Activated CD4-positive, alpha-beta memory T cell treated with anti-CD3 and anti-CD28 coated beads, Interleukin-2, amount 10 ng/mL, durations not matched to agents 7 days and 5 days (primary cell): ENCODE data around the gene VPS8. TPM values are rescaled to one million over a fixed set of nuclear protein-coding genes. Genes with fewer than 3 reads are reported as not detected.
A peak's percentile ranks its signal among the peaks of the same experiment; 100 is the strongest.

Experiments used
- CTCF ChIA-PET: fragments of 350-600 bp; sonication (Branson Sonifier 250); formaldehyde crosslinking; loops from one replicate; lab custom pipeline; 2021; ENCODE audit warnings: antibody characterized with exemption, inconsistent platforms; lab: Charles Lee
- POLR2A ChIA-PET: fragments of 350-600 bp; sonication (Branson Sonifier 250); formaldehyde crosslinking; loops from one replicate; lab custom pipeline; 2021; ENCODE audit warnings: antibody characterized with exemption; lab: Charles Lee
- DNase-seq: peaks from one replicate; pipeline ENCODE4 v3.0.0-alpha.2; 2020
- H3K27ac Mint-ChIP-seq: one replicate; pipeline ENCODE4 v1.8.0; 2021; ENCODE audit warnings: mild to moderate bottlenecking, mixed read lengths
- H3K27me3 Mint-ChIP-seq: one replicate; pipeline ENCODE4 v1.8.0; 2021; ENCODE audit warnings: mixed read lengths
- H3K36me3 Mint-ChIP-seq: one replicate; pipeline ENCODE4 v1.8.0; 2021; ENCODE audit warnings: low read depth, mixed read lengths
- H3K4me1 Mint-ChIP-seq: one replicate; pipeline ENCODE4 v1.8.0; 2021; ENCODE audit warnings: mixed read lengths
- H3K4me3 Mint-ChIP-seq: one replicate; pipeline ENCODE4 v1.8.0; 2021; ENCODE audit warnings: mild to moderate bottlenecking, mixed read lengths
- H3K9me3 Mint-ChIP-seq: one replicate; pipeline ENCODE4 v1.8.0; 2021; ENCODE audit warnings: mixed read lengths
- total RNA-seq, 2 experiments: library from RNA; stranded (reverse); gene quantifications; one replicate each; pipeline ENCODE4 v1.2.3, GENCODE V29; 2021

The VPS8 gene
- total RNA-seq, 2 experiments from 2014 or later, result 60.8 to 61.2 TPM

DNA sequence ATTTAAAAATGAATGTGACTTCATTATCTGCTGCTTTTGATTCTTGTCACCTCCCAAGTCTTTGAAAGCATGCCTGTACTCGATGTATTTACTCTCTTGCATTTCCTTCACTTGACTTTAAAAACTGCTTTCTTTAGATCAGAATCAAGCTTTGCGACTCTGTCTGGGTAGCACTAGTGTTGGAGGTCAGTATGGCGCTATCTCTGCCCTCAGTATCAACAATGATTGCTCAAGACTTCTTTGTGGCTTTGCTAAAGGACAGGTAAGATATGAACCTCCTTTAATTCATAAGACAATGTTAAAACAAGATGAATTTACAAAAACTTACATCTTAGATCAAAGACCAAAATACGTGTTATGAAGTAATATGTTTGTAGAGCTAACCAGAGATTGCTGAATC lies 37.0 kb downstream of the VPS8 start:
- Mint-ChIP-seq H3K4me3 (no peak overlapping the region), H3K4me1 (no peaks in the 10 kb centered on the region), H3K36me3 (peaks cover 21% of the 10 kb centered on the region), H3K27me3 (no peaks in the 10 kb centered on the region), H3K9me3 (no peaks in the 10 kb centered on the region), H3K27ac (no peak overlapping the region)
- DNase-seq, result no peak
- POLR2A ChIA-PET, result no interaction called here
- CTCF ChIA-PET, result no interaction called here

DNA sequence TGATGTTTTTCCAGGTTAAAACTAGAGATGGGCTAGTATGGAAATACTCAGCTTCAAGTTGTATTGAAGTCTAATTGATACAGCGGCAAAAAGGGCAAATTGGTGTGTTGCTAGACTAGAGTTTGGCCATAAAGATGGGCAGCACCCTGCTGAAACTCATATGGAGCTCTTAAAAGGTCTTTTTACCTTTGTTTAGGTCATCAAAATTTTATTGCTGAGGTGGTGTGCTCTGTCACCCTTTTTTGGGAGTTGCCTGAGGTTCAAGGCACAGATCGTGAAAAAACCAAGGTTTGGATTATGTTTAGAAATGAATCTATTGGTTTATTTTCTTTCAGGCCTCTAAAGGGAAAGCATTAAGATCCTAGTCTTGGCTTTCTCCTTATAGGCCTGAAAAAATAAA lies 38.2 kb downstream of the VPS8 start:
- Mint-ChIP-seq H3K36me3 (peaks cover 29% of the 10 kb centered on the region), H3K9me3 (no peaks in the 10 kb centered on the region), H3K27me3 (no peaks in the 10 kb centered on the region), H3K4me1 (no peaks in the 10 kb centered on the region), H3K4me3 (no peak overlapping the region), H3K27ac (no peak overlapping the region)
- DNase-seq, result no peak
- CTCF ChIA-PET, result no interaction called here
- POLR2A ChIA-PET, result no interaction called here

DNA sequence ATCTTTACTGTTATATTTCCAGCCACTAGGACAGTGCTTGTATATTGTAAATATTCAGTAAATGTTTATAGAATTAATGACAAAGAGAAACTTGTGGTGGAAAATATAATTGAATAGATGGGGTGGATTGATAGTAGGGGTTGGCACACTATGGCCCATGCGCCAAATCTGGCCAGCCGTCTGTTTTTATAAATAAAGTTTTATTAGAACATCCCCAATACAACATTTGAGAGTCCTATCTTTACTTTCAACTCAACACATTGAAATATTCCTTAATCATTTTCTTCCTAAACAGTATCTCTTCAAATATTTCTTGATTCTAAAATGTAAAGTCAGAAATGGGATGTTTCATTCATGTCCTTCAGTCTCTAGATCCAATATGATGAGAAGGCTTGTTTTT lies 45.1 kb downstream of the VPS8 start:
- Mint-ChIP-seq H3K27me3 (no peaks in the 10 kb centered on the region), H3K27ac (no peak overlapping the region), H3K36me3 (peaks cover 46% of the 10 kb centered on the region), H3K9me3 (no peaks in the 10 kb centered on the region), H3K4me3 (no peak overlapping the region), H3K4me1 (no peaks in the 10 kb centered on the region)
- ChIA-PET CTCF (no interaction called here), POLR2A (no interaction called here)
- DNase-seq, result no peak

DNA sequence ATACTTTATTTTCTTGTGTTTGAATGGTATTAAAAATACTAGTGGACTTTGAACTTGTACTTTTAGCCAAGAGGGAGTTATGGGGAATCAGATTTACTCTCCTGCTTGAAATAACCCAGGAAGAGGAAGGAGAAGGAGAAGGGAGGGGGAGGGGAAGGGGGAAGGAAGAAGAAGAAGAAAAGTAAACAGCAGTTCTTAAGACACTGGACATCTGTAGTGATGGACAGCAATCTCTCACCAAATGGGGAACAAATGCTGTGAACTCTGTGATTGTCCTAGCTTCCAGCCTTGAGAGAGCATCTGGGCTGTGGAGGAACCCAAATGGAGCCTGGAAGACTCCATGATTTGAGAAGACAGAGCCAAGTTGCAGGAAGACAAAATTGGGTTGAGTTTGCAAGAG lies 52.0 kb downstream of the VPS8 start:
- Mint-ChIP-seq H3K4me1 (no peaks in the 10 kb centered on the region), H3K27me3 (no peaks in the 10 kb centered on the region), H3K36me3 (peaks cover 41% of the 10 kb centered on the region), H3K9me3 (no peaks in the 10 kb centered on the region), H3K27ac (no peak overlapping the region), H3K4me3 (no peak overlapping the region)
- POLR2A ChIA-PET, result no interaction called here
- CTCF ChIA-PET, result no interaction called here
- no peak for DNase-seq

DNA sequence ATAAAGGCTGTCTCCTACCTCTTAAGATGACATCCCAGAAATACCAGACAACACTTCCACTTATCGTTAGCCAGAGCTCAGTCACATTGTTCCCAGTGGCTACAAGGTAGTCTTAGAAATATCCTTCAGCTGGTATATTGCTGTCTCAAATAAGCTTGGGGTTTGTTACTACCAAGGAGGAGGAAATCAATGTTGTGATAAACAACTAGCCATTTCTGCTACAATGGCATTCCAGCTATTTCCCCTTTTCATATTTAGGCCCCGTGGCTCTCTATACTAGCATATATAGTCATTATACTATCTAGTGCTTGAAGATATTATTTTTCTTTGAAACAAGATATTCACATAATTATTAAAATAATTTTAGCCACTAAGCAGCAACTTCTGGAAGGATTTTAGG lies 56.5 kb downstream of the VPS8 start:
- no peaks in the 10 kb centered on the region for H3K27me3 Mint-ChIP-seq
- peaks cover 47% of the 10 kb centered on the region for H3K36me3 Mint-ChIP-seq
- no peaks in the 10 kb centered on the region for H3K9me3 Mint-ChIP-seq
- H3K4me1 Mint-ChIP-seq, result peaks cover 12% of the 10 kb centered on the region
- H3K4me3 Mint-ChIP-seq, result no peak overlapping the region
- CTCF ChIA-PET, result interaction anchor here (0.9 to 1.5 kb wide), 2 partner anchors 9 to 307 kb away, joined by 3 read pairs; partner anchors contain the start of gene EPHB3
- DNase-seq, result no peak
- POLR2A ChIA-PET, result no interaction called here
- H3K27ac Mint-ChIP-seq, result no peak overlapping the region

DNA sequence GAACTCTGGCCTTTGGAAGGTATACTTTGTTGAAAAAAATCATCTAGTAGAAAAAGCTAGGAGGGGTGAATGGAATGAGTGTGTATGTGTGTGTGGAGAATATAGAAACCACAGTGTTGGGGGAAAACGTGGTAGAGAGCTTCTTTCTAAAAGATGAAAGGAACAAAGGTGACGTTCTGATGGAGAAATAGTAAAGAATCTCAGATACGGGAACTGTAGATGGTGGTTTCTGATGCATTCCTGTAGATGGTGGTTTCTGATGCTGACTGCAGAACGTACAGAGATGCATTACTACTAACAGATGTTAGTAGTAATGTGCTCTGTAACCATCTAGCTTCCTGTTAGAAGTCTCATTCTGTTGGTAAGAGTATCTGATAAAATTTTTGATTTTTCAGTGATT lies 60.2 kb downstream of the VPS8 start:
- Mint-ChIP-seq H3K36me3 (peaks cover 35% of the 10 kb centered on the region), H3K27me3 (no peaks in the 10 kb centered on the region), H3K9me3 (no peaks in the 10 kb centered on the region), H3K4me3 (no peak overlapping the region), H3K4me1 (peaks cover 12% of the 10 kb centered on the region), H3K27ac (peak overlapping the region; percentile 6)
- no peak for DNase-seq
- ChIA-PET CTCF (interaction anchor here (0.9 to 1.3 kb wide), 2 partner anchors 9 to 304 kb away, joined by 3 to 4 read pairs; no protein-coding TSS in a partner anchor), POLR2A (interaction anchor here (0.9 kb wide), 1 partner anchor 10 kb away, joined by 4 read pairs; no protein-coding TSS in a partner anchor)

DNA sequence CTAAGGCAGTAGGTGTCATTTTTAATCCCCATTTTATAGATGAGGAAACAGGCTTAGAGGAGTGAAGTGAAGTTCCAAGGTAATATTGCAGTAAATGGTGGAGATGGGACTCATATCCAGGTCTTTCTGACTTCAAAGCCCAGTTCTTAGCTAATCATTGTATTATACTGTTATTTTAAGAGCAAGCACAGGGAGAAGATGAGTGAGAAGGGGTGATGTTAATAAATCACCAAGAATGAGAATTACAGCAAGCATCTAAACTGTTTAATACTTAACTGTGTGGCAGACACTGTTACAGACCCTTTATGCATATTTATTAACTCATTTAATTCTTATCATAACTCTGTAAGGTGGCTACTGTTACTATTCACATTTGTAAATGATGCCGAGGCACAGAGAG lies 61.2 kb downstream of the VPS8 start:
- POLR2A ChIA-PET, result no interaction called here
- Mint-ChIP-seq H3K36me3 (peaks cover 35% of the 10 kb centered on the region), H3K9me3 (no peaks in the 10 kb centered on the region), H3K4me3 (no peak overlapping the region), H3K4me1 (peaks cover 12% of the 10 kb centered on the region), H3K27ac (no peak overlapping the region), H3K27me3 (no peaks in the 10 kb centered on the region)
- DNase-seq, result no peak
- CTCF ChIA-PET, result no interaction called here

DNA sequence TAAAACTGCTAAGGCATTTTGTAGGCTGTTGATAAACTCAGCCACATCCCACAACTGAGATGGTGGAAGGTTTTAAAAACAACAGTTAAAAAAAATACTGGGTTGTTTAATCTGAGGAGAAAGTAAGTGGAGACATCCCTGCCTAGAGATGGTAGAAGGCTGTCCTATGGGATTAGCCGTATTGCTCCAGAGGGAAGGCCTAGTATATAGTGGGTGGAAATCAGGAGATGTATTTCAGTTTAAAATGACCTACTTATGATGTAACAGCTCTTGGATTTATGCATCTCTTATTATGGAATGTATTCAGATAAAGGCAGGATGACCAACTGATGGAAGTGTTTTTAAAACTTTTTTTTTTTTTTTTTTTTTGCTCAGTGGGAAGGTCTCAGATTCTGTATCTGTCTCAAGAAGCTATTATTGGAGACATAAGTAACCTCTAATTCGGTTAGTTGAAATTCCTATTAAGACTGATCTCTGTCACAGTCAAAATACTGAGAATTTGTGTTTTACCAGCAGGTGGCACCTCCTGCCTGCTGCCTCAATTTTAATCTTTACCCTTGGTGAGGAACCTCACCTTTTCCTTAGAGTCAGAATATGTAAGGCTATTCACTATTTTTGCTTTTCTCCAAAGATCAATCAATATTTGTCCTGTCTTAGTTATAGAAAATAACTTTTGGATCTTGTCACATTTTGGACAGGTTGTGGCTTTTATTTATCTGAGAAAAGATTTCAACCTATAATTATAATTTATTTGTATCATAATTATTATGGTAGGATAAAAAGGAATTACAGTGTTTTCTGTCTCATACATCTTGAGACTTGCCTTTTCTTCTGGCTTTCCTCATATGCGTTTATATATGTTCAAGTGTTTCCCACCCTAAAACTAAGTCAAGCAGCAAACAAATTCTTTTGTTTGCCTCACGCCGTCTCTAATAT lies 63.0 kb downstream of the VPS8 start:
- H3K27ac Mint-ChIP-seq, result no peak overlapping the region
- H3K4me1 Mint-ChIP-seq, result peaks cover 12% of the 10 kb centered on the region
- H3K36me3 Mint-ChIP-seq, result peaks cover 26% of the 10 kb centered on the region
- no peaks in the 10 kb centered on the region for H3K9me3 Mint-ChIP-seq
- no peak overlapping the region for H3K4me3 Mint-ChIP-seq
- CTCF ChIA-PET, result interaction anchor here (0.6 to 1.8 kb wide), 14 partner anchors 13 to 1861 kb away, joined by 3 to 11 read pairs (median 4); no protein-coding TSS in a partner anchor
- peak; percentile 18 for DNase-seq
- POLR2A ChIA-PET, result no interaction called here
- H3K27me3 Mint-ChIP-seq, result no peaks in the 10 kb centered on the region

DNA sequence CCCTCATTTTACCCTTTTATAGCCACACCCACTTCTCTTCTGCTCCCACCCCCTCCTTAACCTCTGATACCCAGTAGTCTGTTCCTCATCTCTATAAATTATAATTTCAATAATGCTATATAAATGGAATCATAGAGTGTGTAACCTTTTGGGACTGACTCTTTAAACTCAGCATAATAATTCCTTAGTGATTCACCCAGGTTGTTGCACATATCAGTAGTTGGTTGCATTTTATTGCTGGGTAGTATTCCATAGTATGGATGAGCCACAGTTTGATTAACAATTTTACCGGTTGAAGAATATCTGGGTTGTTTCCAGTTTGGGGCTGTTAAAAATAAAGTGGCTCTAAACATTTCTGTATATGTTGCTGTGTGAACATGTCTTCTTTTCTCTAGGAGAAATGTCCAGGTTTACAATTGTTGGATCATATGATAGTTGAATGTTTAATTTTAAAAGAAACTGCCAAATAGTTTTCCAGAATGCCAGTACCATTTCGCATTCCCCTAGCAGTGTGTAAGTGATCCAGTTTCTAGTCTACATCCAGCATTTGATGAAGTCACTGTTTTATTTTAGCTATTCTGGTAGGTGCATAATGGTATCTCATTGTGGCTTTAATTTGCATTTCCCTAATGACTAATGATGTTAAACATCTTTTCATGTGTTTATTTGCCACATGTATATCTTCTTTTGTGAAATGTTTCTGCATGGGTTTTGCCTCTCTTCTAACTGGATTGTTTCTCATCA lies 68.5 kb downstream of the VPS8 start:
- ChIA-PET CTCF (no interaction called here), POLR2A (no interaction called here)
- Mint-ChIP-seq H3K27me3 (no peaks in the 10 kb centered on the region), H3K27ac (no peak overlapping the region), H3K36me3 (peaks cover 38% of the 10 kb centered on the region), H3K4me1 (no peaks in the 10 kb centered on the region), H3K9me3 (no peaks in the 10 kb centered on the region), H3K4me3 (no peak overlapping the region)
- DNase-seq, result no peak

DNA sequence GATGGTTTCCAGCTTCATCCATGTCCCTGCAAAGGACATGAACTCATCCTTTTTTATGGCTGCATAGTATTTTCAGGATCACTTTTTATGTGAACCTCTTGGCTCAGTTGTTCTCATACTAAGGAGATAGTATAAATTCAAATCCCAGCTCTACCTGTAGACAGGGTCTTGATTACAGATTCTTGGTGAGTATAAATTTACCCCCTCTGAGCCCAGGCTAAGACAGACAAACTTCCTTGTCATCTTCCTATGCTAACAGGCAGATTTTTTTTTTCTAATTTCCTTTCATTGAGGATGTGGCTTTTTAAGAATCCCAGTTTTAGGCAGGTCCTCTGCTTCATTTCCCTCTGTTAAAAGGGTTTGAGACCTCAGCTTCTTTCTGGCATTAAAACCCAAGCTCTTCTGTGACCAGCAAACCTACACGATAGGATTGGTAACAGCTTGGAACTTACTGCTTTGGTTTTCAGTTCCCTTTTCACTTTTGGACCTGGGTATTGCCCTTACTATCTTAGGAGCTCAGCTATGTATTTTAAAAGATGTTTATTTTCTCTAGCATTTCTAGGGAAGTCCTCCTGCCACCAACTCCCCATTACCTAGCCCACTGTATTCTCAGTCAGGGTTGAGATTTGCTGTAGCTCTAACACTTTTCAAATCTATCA lies 72.5 kb downstream of the VPS8 start:
- CTCF ChIA-PET, result no interaction called here
- Mint-ChIP-seq H3K36me3 (peaks cover 32% of the 10 kb centered on the region), H3K27ac (no peak overlapping the region), H3K9me3 (no peaks in the 10 kb centered on the region), H3K4me1 (no peaks in the 10 kb centered on the region), H3K4me3 (no peak overlapping the region), H3K27me3 (no peaks in the 10 kb centered on the region)
- POLR2A ChIA-PET, result no interaction called here
- DNase-seq, result no peak

DNA sequence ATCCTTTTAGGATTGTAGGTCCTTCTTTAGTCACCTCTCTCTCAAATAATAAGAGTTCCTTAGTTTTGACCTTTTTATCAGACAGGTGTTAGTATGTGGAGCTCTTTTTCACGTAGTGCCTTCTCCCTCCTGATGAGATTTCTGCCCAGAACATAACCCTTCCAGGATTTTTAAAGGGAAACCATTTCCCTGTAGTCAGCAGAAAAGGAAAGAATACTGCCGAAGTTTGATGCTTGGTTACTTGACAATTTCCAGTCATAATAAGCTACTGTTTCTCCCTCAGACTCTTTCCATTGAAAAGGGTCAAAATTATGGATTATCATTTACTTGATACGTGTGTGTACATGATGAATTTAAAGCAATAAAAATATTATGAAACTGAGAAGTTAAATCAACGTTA lies 73.1 kb downstream of the VPS8 start:
- H3K4me1 Mint-ChIP-seq, result no peaks in the 10 kb centered on the region
- no peak overlapping the region for H3K27ac Mint-ChIP-seq
- peaks cover 28% of the 10 kb centered on the region for H3K36me3 Mint-ChIP-seq
- no peak for DNase-seq
- H3K4me3 Mint-ChIP-seq, result no peak overlapping the region
- no peaks in the 10 kb centered on the region for H3K9me3 Mint-ChIP-seq
- POLR2A ChIA-PET, result no interaction called here
- no peaks in the 10 kb centered on the region for H3K27me3 Mint-ChIP-seq
- CTCF ChIA-PET, result no interaction called here

DNA sequence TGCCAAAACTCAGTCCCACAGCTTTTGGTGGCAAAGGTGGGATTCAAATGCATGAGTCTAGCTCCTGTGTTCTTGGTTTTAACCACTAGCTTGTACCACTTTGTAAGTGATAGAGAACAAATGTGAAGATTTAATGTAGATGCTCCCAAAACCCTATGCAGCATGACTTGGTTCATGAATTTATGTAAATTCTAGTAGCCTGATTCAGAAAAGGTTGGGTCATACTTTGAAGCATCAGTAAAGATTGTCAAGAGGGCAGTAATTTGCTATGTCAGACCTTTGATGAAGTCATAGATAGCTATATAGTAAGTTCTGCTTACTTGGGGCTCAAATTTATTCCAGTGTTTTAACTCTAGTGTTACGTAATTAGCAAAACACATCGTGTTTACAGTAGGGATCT lies 75.6 kb downstream of the VPS8 start:
- Mint-ChIP-seq H3K9me3 (no peaks in the 10 kb centered on the region), H3K27me3 (no peaks in the 10 kb centered on the region), H3K4me1 (no peaks in the 10 kb centered on the region), H3K36me3 (peaks cover 20% of the 10 kb centered on the region), H3K4me3 (no peak overlapping the region), H3K27ac (no peak overlapping the region)
- CTCF ChIA-PET, result interaction anchor here (0.7 to 0.8 kb wide), 2 partner anchors 13 to 341 kb away, joined by 3 to 6 read pairs; no protein-coding TSS in a partner anchor
- no peak for DNase-seq
- POLR2A ChIA-PET, result no interaction called here
